ENCODE measurements around the gene CREB5. TPM values are rescaled to one million over a fixed set of nuclear protein-coding genes. Genes with fewer than 3 reads are reported as not detected.

Gene CREB5
- total and polyA plus RNA-seq, 4 experiments from 2014 or later, result not detected

DNA sequence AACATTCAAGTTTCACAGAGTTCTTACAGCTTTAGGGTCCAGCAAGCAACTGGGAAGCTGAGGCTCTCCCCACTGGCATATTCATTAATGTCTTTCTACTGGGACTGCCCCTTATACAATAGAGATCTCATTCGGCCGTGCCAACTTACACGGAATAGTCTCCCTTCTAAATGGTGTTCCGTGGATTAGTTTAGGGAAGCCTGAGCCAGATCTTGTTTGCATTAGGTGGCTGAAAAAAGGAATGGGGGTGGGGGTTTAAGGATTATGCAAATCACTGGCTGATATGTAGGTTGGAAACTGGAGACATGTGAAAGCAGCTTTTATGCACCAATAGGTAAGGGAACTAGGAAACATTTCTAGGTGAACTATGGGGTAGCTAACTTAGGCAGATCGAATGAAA, 327.5 kb downstream of the CREB5 start:
- H3K4me1 ChIP-seq (ENCODE audit: insufficient read depth, low read length), result no peaks in the 10 kb centered on the region
- H3K36me3 Mint-ChIP-seq, result no peaks in the 10 kb centered on the region
- ChIA-PET CTCF (ENCODE audit: partially characterized antibody) (no interaction called here), POLR2A (ENCODE audit: partially characterized antibody) (no interaction called here)
- H3K27ac ChIP-seq (ENCODE audit: low read depth, low read length), result no peak overlapping the region
- no peaks in the 10 kb centered on the region for H3K27me3 ChIP-seq (ENCODE audit: insufficient read depth, low read length)
- no peaks in the 10 kb centered on the region for H3K27me3 Mint-ChIP-seq
- no peaks in the 10 kb centered on the region for H3K4me1 Mint-ChIP-seq
- no peak overlapping the region for H3K4me3 Mint-ChIP-seq
- H3K9me3 Mint-ChIP-seq, result no peaks in the 10 kb centered on the region
- H3K36me3 ChIP-seq (ENCODE audit: insufficient read depth, low read length), result no peaks in the 10 kb centered on the region
- H3K27ac Mint-ChIP-seq, result no peak overlapping the region
- no peaks in the 10 kb centered on the region for H3K9me3 ChIP-seq (ENCODE audit: control insufficient read depth in 1 of 2, low read length in 2 of 2)
- intact Hi-C loops (cut with micrococcal nuclease), result no loop called here
- H3K4me3 ChIP-seq (ENCODE audit: low read length in 2 of 2), result no peak overlapping the region
- DNase-seq, result no peak

GRCh38 chr7:28744951-28745350, 332.6 kb downstream of the CREB5 start:
- Histone ChIP-seq H3K9me3 (ENCODE audit: control insufficient read depth in 1 of 2, low read length in 2 of 2) (no peaks in the 10 kb centered on the region), H3K36me3 (ENCODE audit: insufficient read depth, low read length) (no peaks in the 10 kb centered on the region), H3K27me3 (ENCODE audit: insufficient read depth, low read length) (no peaks in the 10 kb centered on the region), H3K27ac (ENCODE audit: low read depth, low read length) (no peak overlapping the region), H3K4me3 (ENCODE audit: low read length in 2 of 2) (no peak overlapping the region), H3K4me1 (ENCODE audit: insufficient read depth, low read length) (no peaks in the 10 kb centered on the region)
- ChIA-PET POLR2A (ENCODE audit: partially characterized antibody) (no interaction called here), CTCF (ENCODE audit: partially characterized antibody) (no interaction called here)
- H3K4me1 Mint-ChIP-seq, result no peaks in the 10 kb centered on the region
- no peak overlapping the region for H3K4me3 Mint-ChIP-seq
- H3K9me3 Mint-ChIP-seq, result no peaks in the 10 kb centered on the region
- DNase-seq, result no peak
- peaks cover 0 to 5% of the 10 kb centered on the region in 2 donors for H3K27me3 Mint-ChIP-seq
- no peak overlapping the region for H3K27ac Mint-ChIP-seq
- no peaks in the 10 kb centered on the region for H3K36me3 Mint-ChIP-seq
- intact Hi-C loops (cut with micrococcal nuclease), result no loop called here

GRCh38 chr7:28745351-28745750, 333.0 kb downstream of the CREB5 start:
- Mint-ChIP-seq H3K36me3 (no peaks in the 10 kb centered on the region), H3K27ac (no peak overlapping the region), H3K4me3 (no peak overlapping the region), H3K27me3 (peaks cover 0 to 5% of the 10 kb centered on the region in 2 donors), H3K4me1 (no peaks in the 10 kb centered on the region), H3K9me3 (no peaks in the 10 kb centered on the region)
- ChIA-PET POLR2A (ENCODE audit: partially characterized antibody) (no interaction called here), CTCF (ENCODE audit: partially characterized antibody) (no interaction called here)
- Histone ChIP-seq H3K27ac (ENCODE audit: low read depth, low read length) (no peak overlapping the region), H3K9me3 (ENCODE audit: control insufficient read depth in 1 of 2, low read length in 2 of 2) (no peaks in the 10 kb centered on the region), H3K4me1 (ENCODE audit: insufficient read depth, low read length) (no peaks in the 10 kb centered on the region), H3K36me3 (ENCODE audit: insufficient read depth, low read length) (no peaks in the 10 kb centered on the region), H3K4me3 (ENCODE audit: low read length in 2 of 2) (no peak overlapping the region), H3K27me3 (ENCODE audit: insufficient read depth, low read length) (no peaks in the 10 kb centered on the region)
- no peak for DNase-seq
- intact Hi-C loops (cut with micrococcal nuclease), result no loop called here

GRCh38 chr7:28747404-28747803, 335.1 kb downstream of the CREB5 start:
- H3K27ac Mint-ChIP-seq, result no peak overlapping the region
- H3K27ac ChIP-seq (ENCODE audit: low read depth, low read length), result no peak overlapping the region
- H3K4me1 Mint-ChIP-seq, result no peaks in the 10 kb centered on the region
- no peaks in the 10 kb centered on the region for H3K36me3 Mint-ChIP-seq
- DNase-seq, result no peak
- POLR2A ChIA-PET (ENCODE audit: partially characterized antibody), result no interaction called here
- H3K36me3 ChIP-seq (ENCODE audit: insufficient read depth, low read length), result no peaks in the 10 kb centered on the region
- no peak overlapping the region for H3K4me3 ChIP-seq (ENCODE audit: low read length in 2 of 2)
- no peaks in the 10 kb centered on the region for H3K9me3 Mint-ChIP-seq
- no peaks in the 10 kb centered on the region for H3K27me3 ChIP-seq (ENCODE audit: insufficient read depth, low read length)
- H3K4me3 Mint-ChIP-seq, result no peak overlapping the region
- no peaks in the 10 kb centered on the region for H3K4me1 ChIP-seq (ENCODE audit: insufficient read depth, low read length)
- H3K27me3 Mint-ChIP-seq, result peaks cover 0 to 5% of the 10 kb centered on the region in 2 donors
- H3K9me3 ChIP-seq (ENCODE audit: control insufficient read depth in 1 of 2, low read length in 2 of 2), result no peaks in the 10 kb centered on the region
- CTCF ChIA-PET (ENCODE audit: partially characterized antibody), result no interaction called here
- intact Hi-C loops (cut with micrococcal nuclease), result no loop called here

GRCh38 chr7:28747854-28748253, 335.5 kb downstream of the CREB5 start:
- H3K4me3 ChIP-seq (ENCODE audit: low read length in 2 of 2), result no peak overlapping the region
- H3K27me3 Mint-ChIP-seq, result peaks cover 0 to 5% of the 10 kb centered on the region in 2 donors
- H3K4me3 Mint-ChIP-seq, result no peak overlapping the region
- H3K9me3 ChIP-seq (ENCODE audit: control insufficient read depth in 1 of 2, low read length in 2 of 2), result no peaks in the 10 kb centered on the region
- H3K9me3 Mint-ChIP-seq, result no peaks in the 10 kb centered on the region
- ChIA-PET CTCF (ENCODE audit: partially characterized antibody) (no interaction called here), POLR2A (ENCODE audit: partially characterized antibody) (no interaction called here)
- no peak for DNase-seq
- H3K4me1 Mint-ChIP-seq, result no peaks in the 10 kb centered on the region
- intact Hi-C loops (cut with micrococcal nuclease), result no loop called here
- no peaks in the 10 kb centered on the region for H3K36me3 ChIP-seq (ENCODE audit: insufficient read depth, low read length)
- H3K27me3 ChIP-seq (ENCODE audit: insufficient read depth, low read length), result no peaks in the 10 kb centered on the region
- H3K36me3 Mint-ChIP-seq, result no peaks in the 10 kb centered on the region
- H3K27ac ChIP-seq (ENCODE audit: low read depth, low read length), result no peak overlapping the region
- no peaks in the 10 kb centered on the region for H3K4me1 ChIP-seq (ENCODE audit: insufficient read depth, low read length)
- H3K27ac Mint-ChIP-seq, result no peak overlapping the region

GRCh38 chr7:28748346-28748745, 336.0 kb downstream of the CREB5 start:
- intact Hi-C loops (cut with micrococcal nuclease), result no loop called here
- CTCF ChIA-PET (ENCODE audit: partially characterized antibody), result no interaction called here

DNA sequence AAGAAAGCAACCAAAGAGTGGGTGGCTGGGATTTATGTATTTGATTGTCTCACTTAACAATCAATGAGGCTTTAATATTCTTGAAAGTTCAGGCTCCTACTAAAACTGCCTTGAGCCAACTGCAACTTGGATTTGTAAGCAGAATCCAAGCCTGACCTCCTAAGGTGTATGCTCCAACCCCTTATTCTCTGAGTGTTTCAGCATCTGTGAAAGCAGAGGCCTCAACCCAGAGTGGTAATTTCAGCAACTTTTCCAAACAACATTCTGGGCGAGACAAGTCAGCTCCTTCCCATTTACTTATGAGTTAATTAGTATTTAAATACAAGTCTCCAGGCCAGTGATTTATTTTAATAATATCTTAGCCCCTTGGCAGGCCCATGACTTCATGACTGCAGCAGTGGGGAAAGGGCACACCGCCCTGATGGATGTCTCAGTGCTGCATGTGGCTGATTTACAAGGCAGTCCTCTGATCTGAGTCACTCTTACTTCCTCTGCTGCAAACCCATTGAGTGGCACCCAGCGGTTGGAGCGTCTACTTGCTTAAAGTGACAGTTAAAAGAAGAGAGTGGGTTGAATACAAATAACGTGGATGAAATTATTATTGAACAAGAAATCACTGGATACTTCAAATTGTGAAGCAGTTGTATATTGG, 336.7 kb downstream of the CREB5 start:
- H3K36me3 Mint-ChIP-seq, result no peaks in the 10 kb centered on the region
- Histone ChIP-seq H3K9me3 (ENCODE audit: control insufficient read depth in 1 of 2, low read length in 2 of 2) (no peaks in the 10 kb centered on the region), H3K27ac (ENCODE audit: low read depth, low read length) (no peak overlapping the region), H3K36me3 (ENCODE audit: insufficient read depth, low read length) (no peaks in the 10 kb centered on the region), H3K4me3 (ENCODE audit: low read length in 2 of 2) (no peak overlapping the region), H3K27me3 (ENCODE audit: insufficient read depth, low read length) (no peaks in the 10 kb centered on the region), H3K4me1 (ENCODE audit: insufficient read depth, low read length) (no peaks in the 10 kb centered on the region)
- H3K27me3 Mint-ChIP-seq, result peaks cover 0 to 5% of the 10 kb centered on the region in 2 donors
- POLR2A ChIA-PET (ENCODE audit: partially characterized antibody), result no interaction called here
- H3K27ac Mint-ChIP-seq, result no peak overlapping the region
- no peak overlapping the region for H3K4me3 Mint-ChIP-seq
- CTCF ChIA-PET (ENCODE audit: partially characterized antibody), result no interaction called here
- H3K9me3 Mint-ChIP-seq, result no peaks in the 10 kb centered on the region
- no peak for DNase-seq
- intact Hi-C loops (cut with micrococcal nuclease), result no loop called here
- H3K4me1 Mint-ChIP-seq, result no peaks in the 10 kb centered on the region

More at GRCh38 chr7:28748346-28748745, 336.0 kb downstream of the CREB5 start:
- Mint-ChIP-seq H3K4me1 (no peaks in the 10 kb centered on the region), H3K9me3 (no peaks in the 10 kb centered on the region), H3K4me3 (no peak overlapping the region), H3K36me3 (no peaks in the 10 kb centered on the region), H3K27me3 (peaks cover 0 to 5% of the 10 kb centered on the region in 2 donors), H3K27ac (no peak overlapping the region)
- H3K4me3 ChIP-seq (ENCODE audit: low read length in 2 of 2), result no peak overlapping the region
- no peaks in the 10 kb centered on the region for H3K4me1 ChIP-seq (ENCODE audit: insufficient read depth, low read length)
- H3K27ac ChIP-seq (ENCODE audit: low read depth, low read length), result no peak overlapping the region
- no peak for DNase-seq
- no peaks in the 10 kb centered on the region for H3K36me3 ChIP-seq (ENCODE audit: insufficient read depth, low read length)
- H3K9me3 ChIP-seq (ENCODE audit: control insufficient read depth in 1 of 2, low read length in 2 of 2), result no peaks in the 10 kb centered on the region
- H3K27me3 ChIP-seq (ENCODE audit: insufficient read depth, low read length), result no peaks in the 10 kb centered on the region
- POLR2A ChIA-PET (ENCODE audit: partially characterized antibody), result no interaction called here

- Mint-ChIP-seq H3K27me3 (peaks cover 0 to 5% of the 10 kb centered on the region in 2 donors), H3K4me1 (no peaks in the 10 kb centered on the region), H3K36me3 (no peaks in the 10 kb centered on the region), H3K27ac (no peak overlapping the region), H3K4me3 (no peak overlapping the region), H3K9me3 (no peaks in the 10 kb centered on the region)
- H3K36me3 ChIP-seq (ENCODE audit: insufficient read depth, low read length), result no peaks in the 10 kb centered on the region
- ChIA-PET CTCF (ENCODE audit: partially characterized antibody) (no interaction called here), POLR2A (ENCODE audit: partially characterized antibody) (no interaction called here)
- no peaks in the 10 kb centered on the region for H3K27me3 ChIP-seq (ENCODE audit: insufficient read depth, low read length)
- no peaks in the 10 kb centered on the region for H3K4me1 ChIP-seq (ENCODE audit: insufficient read depth, low read length)
- DNase-seq, result no peak
- no peaks in the 10 kb centered on the region for H3K9me3 ChIP-seq (ENCODE audit: control insufficient read depth in 1 of 2, low read length in 2 of 2)
- H3K4me3 ChIP-seq (ENCODE audit: low read length in 2 of 2), result no peak overlapping the region
- no peak overlapping the region for H3K27ac ChIP-seq (ENCODE audit: low read depth, low read length)
- intact Hi-C loops (cut with micrococcal nuclease), result no loop called here
Observed at GRCh38 chr7:28749638-28750037, 337.3 kb downstream of the CREB5 start.

Measured in CD4-positive, alpha-beta memory T cell (primary cell).